Measurements from ENCODE around the gene RNF25. TPM values are rescaled to one million over a fixed set of nuclear protein-coding genes. Genes with fewer than 3 reads are reported as not detected.
A peak's percentile ranks its signal among the peaks of the same experiment; 100 is the strongest.

Gene RNF25
- total and polyA plus RNA-seq, 7 experiments from 2014 or later, result 12.6 to 33.4 (median 28.3) TPM

GRCh38 chr2:218627939-218628338 is 43.9 kb downstream of the RNF25 start:
- Histone ChIP-seq H3K4me1 (ENCODE audit: control insufficient read depth in 2 of 2, insufficient read depth in 2 of 2, low read length in 2 of 2) (no peaks in the 10 kb centered on the region), H3K9me3 (ENCODE audit: control insufficient read depth in 2 of 3, low read length in 3 of 3) (no peaks in the 10 kb centered on the region), H3K27me3 (ENCODE audit: control insufficient read depth in 2 of 2, insufficient read depth in 2 of 2, low read length in 2 of 2) (no peaks in the 10 kb centered on the region), H3K4me3 (ENCODE audit: low read length) (no peak overlapping the region), H3K36me3 (ENCODE audit: control insufficient read depth in 2 of 3, insufficient read depth in 3 of 3, low read length in 3 of 3) (no peaks in the 10 kb centered on the region), H3K27ac (ENCODE audit: low read depth, low read length) (no peak overlapping the region)
- POLR2A ChIA-PET, result interaction anchor here (0.5 kb wide), 1 partner anchor 59 kb away, joined by 3 read pairs; no protein-coding TSS in a partner anchor
- Mint-ChIP-seq H3K27ac (no peak overlapping the region), H3K36me3 (peaks cover 0 to 3% (median 0%) of the 10 kb centered on the region in 5 donors), H3K4me1 (peaks cover 0 to 6% (median 4%) of the 10 kb centered on the region in 7 donors), H3K4me3 (no peak overlapping the region), H3K9me3 (no peaks in the 10 kb centered on the region), H3K27me3 (no peaks in the 10 kb centered on the region)
- intact Hi-C loops (cut with micrococcal nuclease), result no loop called here
- DNase-seq (no peak), ATAC-seq (no peak)
- CTCF ChIA-PET, result no interaction called here

GRCh38 chr2:218626369-218626768 is 45.4 kb downstream of the RNF25 start:
- Mint-ChIP-seq H3K27ac (no peak overlapping the region), H3K36me3 (peaks cover 0 to 3% (median 0%) of the 10 kb centered on the region in 5 donors), H3K27me3 (no peaks in the 10 kb centered on the region), H3K4me1 (peaks cover 0 to 6% (median 4%) of the 10 kb centered on the region in 7 donors), H3K4me3 (no peak overlapping the region), H3K9me3 (no peaks in the 10 kb centered on the region)
- ATAC-seq (no peak), DNase-seq (no peak)
- intact Hi-C loops (cut with micrococcal nuclease), result no loop called here
- Histone ChIP-seq H3K36me3 (ENCODE audit: control insufficient read depth in 2 of 3, insufficient read depth in 3 of 3, low read length in 3 of 3) (no peaks in the 10 kb centered on the region), H3K27me3 (ENCODE audit: control insufficient read depth in 2 of 2, insufficient read depth in 2 of 2, low read length in 2 of 2) (no peaks in the 10 kb centered on the region), H3K4me3 (ENCODE audit: low read length) (no peak overlapping the region), H3K27ac (ENCODE audit: low read depth, low read length) (no peak overlapping the region), H3K4me1 (ENCODE audit: control insufficient read depth in 2 of 2, insufficient read depth in 2 of 2, low read length in 2 of 2) (no peaks in the 10 kb centered on the region), H3K9me3 (ENCODE audit: control insufficient read depth in 2 of 3, low read length in 3 of 3) (no peaks in the 10 kb centered on the region)
- CTCF ChIA-PET, result interaction anchor here (0.6 kb wide), 1 partner anchor 327 kb away, joined by 4 read pairs; no protein-coding TSS in a partner anchor
- POLR2A ChIA-PET, result no interaction called here

GRCh38 chr2:218623366-218623705 is 48.5 kb downstream of the RNF25 start:
- ATAC-seq, result no peak
- H3K27ac ChIP-seq (ENCODE audit: low read depth, low read length), result no peak overlapping the region
- no peaks in the 10 kb centered on the region for H3K9me3 ChIP-seq (ENCODE audit: control insufficient read depth in 2 of 3, low read length in 3 of 3)
- H3K36me3 Mint-ChIP-seq, result peaks cover 0 to 6% (median 0%) of the 10 kb centered on the region in 5 donors
- no peak overlapping the region for H3K4me3 ChIP-seq (ENCODE audit: low read length)
- no peak for DNase-seq
- no peaks in the 10 kb centered on the region for H3K27me3 Mint-ChIP-seq
- ChIA-PET CTCF (no interaction called here), POLR2A (no interaction called here)
- no peaks in the 10 kb centered on the region for H3K36me3 ChIP-seq (ENCODE audit: control insufficient read depth in 2 of 3, insufficient read depth in 3 of 3, low read length in 3 of 3)
- no peaks in the 10 kb centered on the region for H3K4me1 ChIP-seq (ENCODE audit: control insufficient read depth in 2 of 2, insufficient read depth in 2 of 2, low read length in 2 of 2)
- no peaks in the 10 kb centered on the region for H3K27me3 ChIP-seq (ENCODE audit: control insufficient read depth in 2 of 2, insufficient read depth in 2 of 2, low read length in 2 of 2)
- intact Hi-C loops (cut with micrococcal nuclease), result no loop called here
- peaks cover 0 to 6% (median 4%) of the 10 kb centered on the region in 7 donors for H3K4me1 Mint-ChIP-seq
- peak overlapping the region in 1 of 9 donors; percentile 46 for H3K27ac Mint-ChIP-seq
- no peak overlapping the region for H3K4me3 Mint-ChIP-seq
- H3K9me3 Mint-ChIP-seq, result no peaks in the 10 kb centered on the region

- intact Hi-C loops (cut with micrococcal nuclease), result no loop called here
- H3K27ac ChIP-seq (ENCODE audit: low read depth, low read length), result no peak overlapping the region
- H3K27ac Mint-ChIP-seq, result no peak overlapping the region
- CTCF ChIA-PET, result no interaction called here
- H3K9me3 Mint-ChIP-seq, result no peaks in the 10 kb centered on the region
- H3K27me3 Mint-ChIP-seq, result no peaks in the 10 kb centered on the region
- H3K36me3 Mint-ChIP-seq, result peaks cover 0 to 6% (median 0%) of the 10 kb centered on the region in 5 donors
- no peak overlapping the region for H3K4me3 Mint-ChIP-seq
- H3K4me3 ChIP-seq (ENCODE audit: low read length), result no peak overlapping the region
- ATAC-seq (no peak), DNase-seq (no peak)
- no peaks in the 10 kb centered on the region for H3K27me3 ChIP-seq (ENCODE audit: control insufficient read depth in 2 of 2, insufficient read depth in 2 of 2, low read length in 2 of 2)
- POLR2A ChIA-PET, result no interaction called here
- peaks cover 0 to 6% (median 4%) of the 10 kb centered on the region in 7 donors for H3K4me1 Mint-ChIP-seq
- H3K36me3 ChIP-seq (ENCODE audit: control insufficient read depth in 2 of 3, insufficient read depth in 3 of 3, low read length in 3 of 3), result no peaks in the 10 kb centered on the region
- H3K9me3 ChIP-seq (ENCODE audit: control insufficient read depth in 2 of 3, low read length in 3 of 3), result no peaks in the 10 kb centered on the region
- H3K4me1 ChIP-seq (ENCODE audit: control insufficient read depth in 2 of 2, insufficient read depth in 2 of 2, low read length in 2 of 2), result no peaks in the 10 kb centered on the region
Measured at GRCh38 chr2:218622606-218623365, 49.0 kb downstream of the RNF25 start.

- Mint-ChIP-seq H3K4me3 (no peak overlapping the region), H3K9me3 (no peaks in the 10 kb centered on the region), H3K27me3 (no peaks in the 10 kb centered on the region), H3K27ac (no peak overlapping the region), H3K36me3 (peaks cover 0 to 6% (median 0%) of the 10 kb centered on the region in 5 donors), H3K4me1 (peaks cover 0 to 6% (median 4%) of the 10 kb centered on the region in 7 donors)
- DNase-seq (no peak), ATAC-seq (no peak)
- H3K27me3 ChIP-seq (ENCODE audit: control insufficient read depth in 2 of 2, insufficient read depth in 2 of 2, low read length in 2 of 2), result no peaks in the 10 kb centered on the region
- CTCF ChIA-PET, result no interaction called here
- no peaks in the 10 kb centered on the region for H3K9me3 ChIP-seq (ENCODE audit: control insufficient read depth in 2 of 3, low read length in 3 of 3)
- H3K27ac ChIP-seq (ENCODE audit: low read depth, low read length), result no peak overlapping the region
- POLR2A ChIA-PET, result no interaction called here
- intact Hi-C loops (cut with micrococcal nuclease), result no loop called here
- no peak overlapping the region for H3K4me3 ChIP-seq (ENCODE audit: low read length)
- no peaks in the 10 kb centered on the region for H3K4me1 ChIP-seq (ENCODE audit: control insufficient read depth in 2 of 2, insufficient read depth in 2 of 2, low read length in 2 of 2)
- H3K36me3 ChIP-seq (ENCODE audit: control insufficient read depth in 2 of 3, insufficient read depth in 3 of 3, low read length in 3 of 3), result no peaks in the 10 kb centered on the region
Measured at GRCh38 chr2:218621007-218621406, 50.8 kb downstream of the RNF25 start.

GRCh38 chr2:218618102-218618860 is 53.5 kb downstream of the RNF25 start:
- Histone ChIP-seq H3K36me3 (ENCODE audit: control insufficient read depth in 2 of 3, insufficient read depth in 3 of 3, low read length in 3 of 3) (no peaks in the 10 kb centered on the region), H3K4me1 (ENCODE audit: control insufficient read depth in 2 of 2, insufficient read depth in 2 of 2, low read length in 2 of 2) (no peaks in the 10 kb centered on the region), H3K27me3 (ENCODE audit: control insufficient read depth in 2 of 2, insufficient read depth in 2 of 2, low read length in 2 of 2) (no peaks in the 10 kb centered on the region), H3K4me3 (ENCODE audit: low read length) (no peak overlapping the region), H3K27ac (ENCODE audit: low read depth, low read length) (no peak overlapping the region), H3K9me3 (ENCODE audit: control insufficient read depth in 2 of 3, low read length in 3 of 3) (no peaks in the 10 kb centered on the region)
- ChIA-PET CTCF (no interaction called here), POLR2A (no interaction called here)
- Mint-ChIP-seq H3K9me3 (no peaks in the 10 kb centered on the region), H3K27ac (no peak overlapping the region), H3K36me3 (peaks cover 0 to 6% (median 0%) of the 10 kb centered on the region in 5 donors), H3K4me1 (peaks cover 0 to 4% (median 3%) of the 10 kb centered on the region in 7 donors), H3K4me3 (no peak overlapping the region), H3K27me3 (peaks cover 0 to 4% (median 0%) of the 10 kb centered on the region in 5 donors)
- DNase-seq (no peak), ATAC-seq (no peak)
- intact Hi-C loops (cut with micrococcal nuclease), result no loop called here

Data from naive thymus-derived CD4-positive, alpha-beta T cell (primary cell).